Natural killer cell (primary cell): ENCODE measurements around the gene ANOS1. TPM values are rescaled to one million over a fixed set of nuclear protein-coding genes. Genes with fewer than 3 reads are reported as not detected.

Experiments used
- ATAC-seq, 3 donors: fragments of 150-1000 bp in 2 of 3; fragments of 200-7000 bp in 1 of 3; cut with Tn5 transposase; 1 replicate in 1 of 3; 2 replicates in 2 of 3; pipeline ENCODE4 v1.10.0; 2021; ENCODE audit warnings: mild to moderate bottlenecking in 2 of 3, moderate library complexity in 2 of 3
- DNase-seq, 2 donors: peaks; one replicate each; pipeline versions ENCODE4 v3.0.0 to v3.0.0-alpha.2; 2013 to 2021; ENCODE audit warnings: mixed read lengths in 1 of 2
- H3K27ac ChIP-seq: one replicate; pipeline ENCODE4 v1.5.1; 2013; ENCODE audit warnings: mild to moderate bottlenecking, low read length
- H3K27me3 ChIP-seq: one replicate; pipeline ENCODE4 v1.6.1; 2013; ENCODE audit warnings: low read length; ENCODE audit not compliant: control insufficient read depth, insufficient read depth
- H3K36me3 ChIP-seq: one replicate; pipeline ENCODE4 v1.6.1; 2013; ENCODE audit warnings: low read length; ENCODE audit not compliant: control insufficient read depth, insufficient read depth
- H3K4me1 ChIP-seq: one replicate; pipeline ENCODE4 v1.6.1; 2013; ENCODE audit warnings: low read length; ENCODE audit not compliant: control insufficient read depth, insufficient read depth
- H3K4me3 ChIP-seq: one replicate; pipeline ENCODE4 v1.5.1; 2013; ENCODE audit warnings: low read length
- H3K9me3 ChIP-seq: one replicate; pipeline ENCODE4 v1.6.1; 2013; ENCODE audit warnings: low read length; ENCODE audit not compliant: control insufficient read depth, insufficient read depth
- H3K27ac Mint-ChIP-seq, 2 donors: one replicate each; pipeline ENCODE4 v1.8.0; 2022; ENCODE audit warnings: mild to moderate bottlenecking in 2 of 2, mixed read lengths in 2 of 2, moderate library complexity in 1 of 2
- H3K27me3 Mint-ChIP-seq, 2 donors: one replicate each; pipeline ENCODE4 v1.8.0; 2022; ENCODE audit warnings: low read depth in 2 of 2, mixed read lengths in 2 of 2
- H3K36me3 Mint-ChIP-seq: one replicate; pipeline ENCODE4 v1.8.0; 2022; ENCODE audit warnings: mixed read lengths
- H3K4me1 Mint-ChIP-seq, 2 donors: one replicate each; pipeline ENCODE4 v1.8.0; 2022; ENCODE audit warnings: mixed read lengths in 2 of 2
- H3K4me3 Mint-ChIP-seq: one replicate; pipeline ENCODE4 v1.8.0; 2022; ENCODE audit warnings: mild to moderate bottlenecking, moderate library complexity, mixed read lengths
- H3K9me3 Mint-ChIP-seq, 2 donors: one replicate each; pipeline ENCODE4 v1.8.0; 2022; ENCODE audit warnings: mixed read lengths in 2 of 2
- CTCF ChIP-seq: fragments of 200-600 bp; IDR thresholded peaks from one replicate; pipeline ENCODE4 v1.8.0; 2022; ENCODE audit warnings: antibody characterized with exemption
- WGBS: methylation state at CpG from one replicate; pipeline ENCODE4 v1.1.7; 2013; ENCODE audit warnings: missing lambda C conversion rate; ENCODE audit not compliant: insufficient coverage; 5-methylcytosine and 5-hydroxymethylcytosine counted together
- intact Hi-C: fragments of 100-400 bp; cut with micrococcal nuclease; formaldehyde crosslinking; loops from one replicate; pipeline ENCODE4 v1.14.2; 2022
- total RNA-seq, 4 donors: library from RNA; stranded (reverse); fragments of 120-200 nt in 1 of 4; gene quantifications; one replicate each; pipeline versions ENCODE4 v1.2.3 to v1.2.4, GENCODE V29; 2013 to 2022

ANOS1 gene
- total RNA-seq, 3 donors from 2014 or later (not counting 1 experiment from before 2014, with no cell fraction given): not detected

- Histone ChIP-seq H3K4me3 (no peak overlapping the region), H3K36me3 (no peaks in the 10 kb centered on the region), H3K27ac (no peak overlapping the region), H3K9me3 (no peaks in the 10 kb centered on the region), H3K4me1 (no peaks in the 10 kb centered on the region), H3K27me3 (no peaks in the 10 kb centered on the region)
- H3K36me3 Mint-ChIP-seq: no peaks in the 10 kb centered on the region
- no peaks in the 10 kb centered on the region for H3K9me3 Mint-ChIP-seq
- H3K27me3 Mint-ChIP-seq: peaks cover 14 to 38% of the 10 kb centered on the region in 2 donors
- no peak overlapping the region for H3K27ac Mint-ChIP-seq
- WGBS: 39% methylated on average over 7 of the region's 11 CpGs
- no peak for TF ChIP-seq CTCF
- no peaks in the 10 kb centered on the region for H3K4me1 Mint-ChIP-seq
- ATAC-seq (no peak), DNase-seq (no peak)
- intact Hi-C loops: no loop called here
- H3K4me3 Mint-ChIP-seq: no peak overlapping the region
These were observed 2.9 kb downstream of the ANOS1 start for GRCh38 chrX:8728932-8729535.

- Histone ChIP-seq H3K4me1 (no peaks in the 10 kb centered on the region), H3K36me3 (no peaks in the 10 kb centered on the region), H3K9me3 (no peaks in the 10 kb centered on the region), H3K27me3 (no peaks in the 10 kb centered on the region), H3K27ac (no peak overlapping the region), H3K4me3 (no peak overlapping the region)
- TF ChIP-seq CTCF: no peak
- Mint-ChIP-seq H3K9me3 (no peaks in the 10 kb centered on the region), H3K4me1 (no peaks in the 10 kb centered on the region), H3K4me3 (no peak overlapping the region), H3K27me3 (peaks cover 9 to 43% of the 10 kb centered on the region in 2 donors), H3K27ac (no peak overlapping the region), H3K36me3 (no peaks in the 10 kb centered on the region)
- ATAC-seq (no peak), DNase-seq (no peak)
- intact Hi-C loops: no loop called here
- 82% methylated on average over 6 of the region's 7 CpGs for WGBS
These were observed 5.8 kb downstream of the ANOS1 start for GRCh38 chrX:8726031-8726652.

GRCh38 chrX:8724300-8724699, 7.6 kb downstream of the ANOS1 start:
- H3K9me3 ChIP-seq: no peaks in the 10 kb centered on the region
- no peak overlapping the region for H3K27ac ChIP-seq
- H3K27me3 ChIP-seq: no peaks in the 10 kb centered on the region
- intact Hi-C loops: no loop called here
- no peaks in the 10 kb centered on the region for H3K36me3 ChIP-seq
- H3K4me3 Mint-ChIP-seq: no peak overlapping the region
- no peak for ATAC-seq
- DNase-seq: no peak
- 12% methylated on average over 6 of the region's 7 CpGs for WGBS
- no peak overlapping the region for H3K27ac Mint-ChIP-seq
- no peaks in the 10 kb centered on the region for H3K4me1 ChIP-seq
- no peaks in the 10 kb centered on the region for H3K36me3 Mint-ChIP-seq
- H3K4me3 ChIP-seq: no peak overlapping the region
- no peaks in the 10 kb centered on the region for H3K9me3 Mint-ChIP-seq
- no peak for TF ChIP-seq CTCF
- no peaks in the 10 kb centered on the region for H3K4me1 Mint-ChIP-seq
- peaks cover 6 to 35% of the 10 kb centered on the region in 2 donors for H3K27me3 Mint-ChIP-seq

- no peaks in the 10 kb centered on the region for H3K36me3 Mint-ChIP-seq
- intact Hi-C loops: no loop called here
- 97% methylated on average over 2 of the region's 2 CpGs for WGBS
These were observed 10.4 kb downstream of the ANOS1 start for GRCh38 chrX:8721536-8721935.

More at GRCh38 chrX:8721536-8721935, 10.4 kb downstream of the ANOS1 start:
- Histone ChIP-seq H3K27me3 (no peaks in the 10 kb centered on the region), H3K4me1 (no peaks in the 10 kb centered on the region), H3K9me3 (no peaks in the 10 kb centered on the region), H3K36me3 (no peaks in the 10 kb centered on the region), H3K27ac (no peak overlapping the region), H3K4me3 (no peak overlapping the region)
- no peaks in the 10 kb centered on the region for H3K4me1 Mint-ChIP-seq
- no peak overlapping the region for H3K27ac Mint-ChIP-seq
- no peaks in the 10 kb centered on the region for H3K9me3 Mint-ChIP-seq
- TF ChIP-seq CTCF: no peak
- no peak for ATAC-seq
- H3K4me3 Mint-ChIP-seq: no peak overlapping the region
- no peak for DNase-seq
- peaks cover 6 to 25% of the 10 kb centered on the region in 2 donors for H3K27me3 Mint-ChIP-seq
